ENCODE data around the gene ELOF1.

The ELOF1 gene

GRCh38 chr19:11563532-11563931 is 4.5 kb upstream of the ELOF1 start:
- H3K9me3 ChIP-seq (ENCODE audit: control insufficient read depth, insufficient read depth, low read length), result no peaks in the 10 kb centered on the region
- peaks cover 53% of the 10 kb centered on the region for H3K79me2 ChIP-seq (ENCODE audit: control insufficient read depth, low read length)
- peaks cover 36% of the 10 kb centered on the region for H3F3A ChIP-seq (ENCODE audit: control insufficient read depth, insufficient read depth)
- no peaks in the 10 kb centered on the region for H3K9me2 ChIP-seq (replicated peaks; ENCODE audit: control insufficient read depth, low read length)
- peaks cover 75% of the 10 kb centered on the region for H3K4me1 ChIP-seq (ENCODE audit: control insufficient read depth, low read length)
- TF ChIP-seq EZH2phosphoT487 (IDR thresholded peaks at IDR 0.05; ENCODE audit: borderline replicate concordance, low read length), result no peak
- TF ChIP-seq CTCF (IDR thresholded peaks at IDR 0.05; ENCODE audit: low read depth, low read length, poor library complexity, severe bottlenecking), result no peak
- no peaks in the 10 kb centered on the region for H3K27me3 ChIP-seq (ENCODE audit: control insufficient read depth, low read length)
- peak overlapping the region; percentile 84 for H3K27ac ChIP-seq (ENCODE audit: low read depth, low read length)
- H3K4me3 ChIP-seq (ENCODE audit: low read length), result 0 out of 2 replicates have a peak overlapping the region, but pooled peaks have one; percentile 3
- H3K4me2 ChIP-seq (ENCODE audit: low read length), result peak overlapping the region; percentile 59
- H4K20me1 ChIP-seq (ENCODE audit: control insufficient read depth, insufficient read depth, low read depth, low read length), result no peaks in the 10 kb centered on the region; the same call in 1 of the 2 replicates
- H3K36me3 ChIP-seq (ENCODE audit: control insufficient read depth, low read length), result peaks cover 14% of the 10 kb centered on the region

DNA sequence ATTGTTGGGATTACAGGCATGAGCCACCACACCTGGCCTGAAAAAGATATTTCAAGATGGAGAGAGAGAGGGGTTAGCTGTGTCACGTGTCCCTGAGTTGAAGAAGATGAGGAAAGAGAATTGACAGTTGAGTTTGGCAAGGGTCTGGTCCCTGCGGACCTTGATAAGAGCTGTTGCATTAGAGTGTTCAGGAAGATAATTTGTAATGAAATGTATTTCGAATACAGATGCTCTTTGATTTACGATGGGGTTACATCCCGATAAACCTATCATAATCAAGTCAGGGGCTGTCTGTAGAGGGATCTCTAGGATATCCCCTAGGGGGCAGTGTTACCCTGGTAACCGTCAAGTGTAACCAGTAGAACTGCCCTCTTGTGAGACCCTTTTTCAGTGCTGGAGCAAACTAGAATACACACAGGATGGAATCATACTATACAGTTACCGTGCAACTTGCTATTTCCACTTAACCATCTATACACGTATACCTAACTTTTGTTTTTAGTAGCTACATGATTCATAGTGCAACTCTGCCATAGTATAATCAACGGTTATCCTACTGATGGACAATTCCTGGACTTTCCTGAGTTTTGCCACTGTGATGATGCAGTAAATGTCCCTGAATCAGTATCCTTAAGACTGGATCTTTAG is 1.5 kb upstream of the ELOF1 start:
- peak overlapping the region; percentile 63 for H3K27ac ChIP-seq (ENCODE audit: low read depth, low read length)
- TF ChIP-seq CTCF (IDR thresholded peaks at IDR 0.05; ENCODE audit: low read depth, low read length, poor library complexity, severe bottlenecking) (peak; percentile 93), EZH2phosphoT487 (IDR thresholded peaks at IDR 0.05; ENCODE audit: borderline replicate concordance, low read length) (no peak)
- H3K79me2 ChIP-seq (ENCODE audit: control insufficient read depth, low read length), result peaks cover 67% of the 10 kb centered on the region
- no peaks in the 10 kb centered on the region for H3K27me3 ChIP-seq (ENCODE audit: control insufficient read depth, low read length)
- H3K4me2 ChIP-seq (ENCODE audit: low read length), result peak overlapping the region; percentile 87
- no peaks in the 10 kb centered on the region for H3K9me2 ChIP-seq (replicated peaks; ENCODE audit: control insufficient read depth, low read length)
- H3K4me1 ChIP-seq (ENCODE audit: control insufficient read depth, low read length), result peaks cover 64% of the 10 kb centered on the region
- H3K4me3 ChIP-seq (ENCODE audit: low read length), result peak overlapping the region; percentile 87
- H3F3A ChIP-seq (ENCODE audit: control insufficient read depth, insufficient read depth), result peaks cover 19% of the 10 kb centered on the region
- H4K20me1 ChIP-seq (ENCODE audit: control insufficient read depth, insufficient read depth, low read depth, low read length), result peaks cover 7% of the 10 kb centered on the region
- H3K36me3 ChIP-seq (ENCODE audit: control insufficient read depth, low read length), result peaks cover 14% of the 10 kb centered on the region
- no peaks in the 10 kb centered on the region for H3K9me3 ChIP-seq (ENCODE audit: control insufficient read depth, insufficient read depth, low read length)

DNA sequence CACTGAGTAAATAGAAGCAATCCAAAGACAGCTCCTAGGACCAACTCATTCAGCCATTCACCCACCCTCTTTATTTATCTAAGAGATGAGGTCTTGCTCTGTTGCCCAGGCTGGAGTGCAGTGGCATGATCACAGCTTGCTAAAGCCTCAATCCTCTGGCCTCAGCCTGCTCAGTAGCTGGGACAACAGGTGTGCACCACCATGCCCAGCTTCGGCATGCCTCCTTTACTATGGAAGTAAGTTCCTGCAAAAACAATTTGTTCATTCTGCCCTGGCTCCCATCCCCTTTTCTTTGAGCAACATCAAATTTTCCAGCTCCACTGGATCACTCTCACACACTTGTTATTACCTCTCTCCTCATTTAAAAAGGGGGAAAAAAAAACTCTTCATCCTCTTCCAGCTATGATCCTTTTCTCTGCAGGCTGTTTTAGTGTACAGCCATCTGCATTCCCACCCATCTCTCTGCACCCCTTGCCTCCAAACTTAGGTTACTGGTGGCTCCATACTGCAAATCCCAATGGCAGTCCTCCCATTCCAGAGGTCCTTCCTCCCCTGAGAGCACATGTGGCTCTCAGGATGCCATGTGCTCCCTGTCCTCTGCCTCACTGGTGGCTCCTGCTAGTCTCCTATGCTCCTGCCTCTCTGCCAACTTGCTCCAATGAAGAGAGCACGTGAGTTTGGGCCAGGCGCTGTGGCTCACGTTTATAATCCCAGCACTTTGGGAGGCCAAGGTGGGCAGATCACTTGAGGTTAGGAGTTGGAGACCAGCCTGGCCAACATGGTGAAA is 2.2 kb downstream of the ELOF1 start:
- H3K4me1 ChIP-seq (ENCODE audit: control insufficient read depth, low read length), result peaks cover 55% of the 10 kb centered on the region
- no peak overlapping the region for H3K27ac ChIP-seq (ENCODE audit: low read depth, low read length)
- H3K4me3 ChIP-seq (ENCODE audit: low read length), result no peak overlapping the region
- no peaks in the 10 kb centered on the region for H3K9me2 ChIP-seq (replicated peaks; ENCODE audit: control insufficient read depth, low read length)
- H3F3A ChIP-seq (ENCODE audit: control insufficient read depth, insufficient read depth), result peaks cover 9% of the 10 kb centered on the region
- H3K27me3 ChIP-seq (ENCODE audit: control insufficient read depth, low read length), result no peaks in the 10 kb centered on the region
- peaks cover 57% of the 10 kb centered on the region for H3K79me2 ChIP-seq (ENCODE audit: control insufficient read depth, low read length)
- no peaks in the 10 kb centered on the region for H3K9me3 ChIP-seq (ENCODE audit: control insufficient read depth, insufficient read depth, low read length)
- H3K36me3 ChIP-seq (ENCODE audit: control insufficient read depth, low read length), result peaks cover 40% of the 10 kb centered on the region
- no peak for TF ChIP-seq CTCF (IDR thresholded peaks at IDR 0.05; ENCODE audit: low read depth, low read length, poor library complexity, severe bottlenecking)
- TF ChIP-seq EZH2phosphoT487 (IDR thresholded peaks at IDR 0.05; ENCODE audit: borderline replicate concordance, low read length), result no peak
- H4K20me1 ChIP-seq (ENCODE audit: control insufficient read depth, insufficient read depth, low read depth, low read length), result peaks cover 7% of the 10 kb centered on the region
- H3K4me2 ChIP-seq (ENCODE audit: low read length), result no peak overlapping the region
